ENCODE measurements around the gene USF3.

Gene USF3

GRCh38 chr3:113714702-113715101, 18.3 kb upstream of the USF3 start:
- no peak for TF ChIP-seq REST (IDR thresholded peaks at IDR 0.05; ENCODE audit: low read depth)
- TF ChIP-seq CREB1 (IDR thresholded peaks at IDR 0.05; ENCODE audit: low read depth) = no peak
- no peak for TF ChIP-seq CEBPB (IDR thresholded peaks at IDR 0.05)
- no peak for TF ChIP-seq TEAD4 (IDR thresholded peaks at IDR 0.05)
- TF ChIP-seq NFIC (IDR thresholded peaks at IDR 0.05) = no peak
- TF ChIP-seq TCF12 (IDR thresholded peaks at IDR 0.05; ENCODE audit: low read depth) = no peak
- no peak for TF ChIP-seq RAD21 (IDR thresholded peaks at IDR 0.05; ENCODE audit: low read depth)
- no peak for TF ChIP-seq USF1 (IDR thresholded peaks at IDR 0.05)
- TF ChIP-seq MAX (IDR thresholded peaks at IDR 0.05) = no peak
- TF ChIP-seq FOXM1 (IDR thresholded peaks at IDR 0.05; ENCODE audit: borderline replicate concordance, low read depth) = no peak
- no peak for TF ChIP-seq EP300 (IDR thresholded peaks at IDR 0.05; ENCODE audit: borderline replicate concordance)

- TF ChIP-seq REST (IDR thresholded peaks at IDR 0.05; ENCODE audit: low read depth) (no peak), EGR1 (IDR thresholded peaks at IDR 0.05) (no peak), ZBTB7A (IDR thresholded peaks at IDR 0.05; ENCODE audit: low read depth) (no peak)
Observed at GRCh38 chr3:113712129-113712528, 15.7 kb upstream of the USF3 start.

GRCh38 chr3:113707835-113708234, 11.4 kb upstream of the USF3 start:
- TF ChIP-seq USF1 (IDR thresholded peaks at IDR 0.05) (no peak), REST (IDR thresholded peaks at IDR 0.05; ENCODE audit: low read depth) (no peak), CREB1 (IDR thresholded peaks at IDR 0.05; ENCODE audit: low read depth) (no peak)

GRCh38 chr3:113698956-113699355, 2.5 kb upstream of the USF3 start:
- TF ChIP-seq TCF12 (IDR thresholded peaks at IDR 0.05; ENCODE audit: low read depth) = no peak
- TF ChIP-seq USF1 (IDR thresholded peaks at IDR 0.05) = no peak
- no peak for TF ChIP-seq NFIC (IDR thresholded peaks at IDR 0.05)
- no peak for TF ChIP-seq CEBPB (IDR thresholded peaks at IDR 0.05)
- no peak for TF ChIP-seq TEAD4 (IDR thresholded peaks at IDR 0.05)
- TF ChIP-seq RAD21 (IDR thresholded peaks at IDR 0.05; ENCODE audit: low read depth) = no peak

- TF ChIP-seq EP300 (IDR thresholded peaks at IDR 0.05; ENCODE audit: borderline replicate concordance) (no peak), USF1 (IDR thresholded peaks at IDR 0.05) (no peak), ZBTB7A (IDR thresholded peaks at IDR 0.05; ENCODE audit: low read depth) (no peak), REST (IDR thresholded peaks at IDR 0.05; ENCODE audit: low read depth) (no peak), RAD21 (IDR thresholded peaks at IDR 0.05; ENCODE audit: low read depth) (no peak), TAF1 (IDR thresholded peaks at IDR 0.05; ENCODE audit: low read depth) (no peak), NFIC (IDR thresholded peaks at IDR 0.05) (no peak), CEBPB (IDR thresholded peaks at IDR 0.05) (no peak), FOXM1 (IDR thresholded peaks at IDR 0.05; ENCODE audit: borderline replicate concordance, low read depth) (no peak), EGR1 (IDR thresholded peaks at IDR 0.05) (no peak), YY1 (IDR thresholded peaks at IDR 0.05; ENCODE audit: low read depth) (no peak), TEAD4 (IDR thresholded peaks at IDR 0.05) (no peak), CREB1 (IDR thresholded peaks at IDR 0.05; ENCODE audit: low read depth) (no peak)
Observed at GRCh38 chr3:113698213-113698742, 1.8 kb upstream of the USF3 start.

Data from Ishikawa (cell line).